GM23338 (cell line): ENCODE results near the gene SSR4. TPM values are rescaled to one million over a fixed set of nuclear protein-coding genes. Genes with fewer than 3 reads are reported as not detected.

ENCODE experiments used
- ATAC-seq: fragments of 200-7000 bp; cut with Tn5 transposase; 3 replicates; pipeline ENCODE4 v1.9.1; 2020
- DNase-seq: peaks from one replicate; pipeline ENCODE4 v3.0.0-alpha.2; 2015; ENCODE audit warnings: low spot score
- H2AFZ ChIP-seq: fragments of 200-600 bp; sonication (generic); 2 replicates; pipeline ENCODE4 v1.8.0; 2016; ENCODE audit warnings: antibody characterized with exemption, mild to moderate bottlenecking, moderate library complexity
- H3F3A ChIP-seq: fragments of 200-600 bp; sonication (generic); replicated peaks from 2 replicates; pipeline ENCODE4 v1.8.0; 2017; ENCODE audit warnings: antibody characterized with exemption, mixed run types, low read depth
- H3K27ac ChIP-seq: fragments of 200-600 bp; sonication (generic); 2 replicates; pipeline ENCODE4 v1.6.1; 2016; ENCODE audit warnings: low read depth
- H3K27me3 ChIP-seq: fragments of 200-600 bp; sonication (generic); 2 replicates; pipeline ENCODE4 v1.8.0; 2016; ENCODE audit warnings: mild to moderate bottlenecking, mixed run types, moderate library complexity; ENCODE audit not compliant: insufficient read depth
- H3K36me3 ChIP-seq: fragments of 200-600 bp; sonication (generic); 2 replicates; pipeline ENCODE4 v1.8.0; 2016; ENCODE audit warnings: mild to moderate bottlenecking; ENCODE audit not compliant: insufficient read depth
- H3K4me1 ChIP-seq: fragments of 200-600 bp; sonication (generic); 2 replicates; pipeline ENCODE4 v1.8.0; 2016; ENCODE audit warnings: mild to moderate bottlenecking, moderate library complexity; ENCODE audit not compliant: insufficient read depth
- H3K4me2 ChIP-seq: fragments of 200-600 bp; sonication (generic); 2 replicates; pipeline ENCODE4 v1.7.1; 2017; ENCODE audit warnings: mixed run types
- H3K4me3 ChIP-seq: fragments of 200-600 bp; sonication (generic); 2 replicates; pipeline ENCODE4 v1.6.1; 2016; ENCODE audit warnings: mixed run types
- H3K79me2 ChIP-seq: fragments of 200-600 bp; sonication (generic); replicated peaks from 2 replicates; pipeline ENCODE4 v1.8.0; 2017; ENCODE audit warnings: mild to moderate bottlenecking; ENCODE audit not compliant: insufficient read depth
- H3K9me2 ChIP-seq: fragments of 200-600 bp; sonication (generic); 2 replicates; pipeline ENCODE4 v1.8.0; 2017; ENCODE audit not compliant: insufficient read depth
- H4K20me1 ChIP-seq: fragments of 200-600 bp; sonication (generic); replicated peaks from 2 replicates; pipeline ENCODE4 v1.8.0; 2017; ENCODE audit warnings: mild to moderate bottlenecking; ENCODE audit not compliant: insufficient read depth
- H3K27ac Mint-ChIP-seq: 2 replicates; pipeline ENCODE4 v1.8.0; 2020; ENCODE audit warnings: inconsistent platforms, mild to moderate bottlenecking, moderate library complexity, mixed read lengths
- H3K27me3 Mint-ChIP-seq: 3 replicates; pipeline ENCODE4 v1.8.0; 2022; ENCODE audit warnings: low read depth, mild to moderate bottlenecking, moderate library complexity, mixed read lengths, inconsistent platforms; ENCODE audit not compliant: insufficient read depth, poor library complexity
- H3K36me3 Mint-ChIP-seq: 3 replicates; pipeline ENCODE4 v1.8.0; 2021; ENCODE audit warnings: low read depth, mild to moderate bottlenecking, inconsistent platforms, moderate library complexity, mixed read lengths
- H3K4me1 Mint-ChIP-seq: 3 replicates; pipeline ENCODE4 v1.8.0; 2020; ENCODE audit warnings: mild to moderate bottlenecking, inconsistent platforms, mixed read lengths
- H3K4me3 Mint-ChIP-seq: 3 replicates; pipeline ENCODE4 v1.8.0; 2021; ENCODE audit warnings: moderate library complexity, mild to moderate bottlenecking, inconsistent platforms, mixed read lengths
- H3K9me3 Mint-ChIP-seq: 3 replicates; pipeline ENCODE4 v1.8.0; 2020; ENCODE audit warnings: moderate library complexity, mild to moderate bottlenecking, inconsistent platforms, mixed read lengths
- EZH2 ChIP-seq: fragments of 200-600 bp; sonication (generic); IDR thresholded peaks from one replicate; pipeline ENCODE4 v1.8.0; 2017; ENCODE audit warnings: antibody characterized with exemption, mild to moderate bottlenecking, low read depth; ENCODE audit not compliant: unreplicated experiment
- EZH2phosphoT487 ChIP-seq: fragments of 200-600 bp; sonication (generic); IDR thresholded peaks from one replicate; pipeline ENCODE4 v1.8.1; 2018; ENCODE audit warnings: antibody characterized with exemption; ENCODE audit not compliant: unreplicated experiment
- JUNB ChIP-seq: IDR thresholded peaks from one replicate; pipeline ENCODE4 v1.6.1; 2016; ENCODE audit warnings: antibody characterized with exemption; ENCODE audit not compliant: unreplicated experiment
- NANOG ChIP-seq: IDR thresholded peaks from 2 replicates; pipeline ENCODE4 v1.6.1; 2016; ENCODE audit warnings: antibody characterized with exemption, borderline replicate concordance
- POLR2AphosphoS5 ChIP-seq: IDR thresholded peaks from 2 replicates; pipeline ENCODE4 v1.6.1; 2016; ENCODE audit warnings: antibody characterized with exemption, low read depth
- ZNF114 ChIP-seq: fragments of 250-450 bp; sonication (Bioruptor Pico); IDR thresholded peaks from 2 replicates; pipeline ENCODE4 v1.5.0; 2020; ENCODE audit warnings: mild to moderate bottlenecking, moderate library complexity
- ZNF331 ChIP-seq: fragments of 250-450 bp; sonication (Bioruptor Pico); IDR thresholded peaks from 2 replicates; pipeline ENCODE4 v1.5.0; 2020; ENCODE audit warnings: low read depth, mild to moderate bottlenecking, moderate library complexity
- polyA plus RNA-seq: library from polyadenylated mRNA; unstranded; fragments of >200 nt; fragmentation: Nextera tagmentation; extraction: Ambion mirVana; gene quantifications from 2 replicates; pipeline ENCODE4 v1.2.1, GENCODE V29; 2016
- total RNA-seq: library from RNA; depleted of rRNA; stranded (reverse); fragments of >200 nt; shearing (Covaris generic); gene quantifications from 2 replicates; pipeline ENCODE4 v1.2.3, GENCODE V29; 2014
- TF ChIP-seq, protein P1 (sequence below): IDR thresholded peaks from one replicate; pipeline ENCODE4 v1.6.1; 2018; ENCODE audit warnings: antibody characterized with exemption; ENCODE audit not compliant: unreplicated experiment
- TF ChIP-seq, protein P2 (sequence below): fragments of 250-450 bp; sonication (Bioruptor Pico); IDR thresholded peaks from 2 replicates; pipeline ENCODE4 v1.5.0; 2020; ENCODE audit warnings: mild to moderate bottlenecking, moderate library complexity

SSR4 gene
- total and polyA plus RNA-seq, 2 experiments from 2014 or later, result 107 to 352 TPM

DNA sequence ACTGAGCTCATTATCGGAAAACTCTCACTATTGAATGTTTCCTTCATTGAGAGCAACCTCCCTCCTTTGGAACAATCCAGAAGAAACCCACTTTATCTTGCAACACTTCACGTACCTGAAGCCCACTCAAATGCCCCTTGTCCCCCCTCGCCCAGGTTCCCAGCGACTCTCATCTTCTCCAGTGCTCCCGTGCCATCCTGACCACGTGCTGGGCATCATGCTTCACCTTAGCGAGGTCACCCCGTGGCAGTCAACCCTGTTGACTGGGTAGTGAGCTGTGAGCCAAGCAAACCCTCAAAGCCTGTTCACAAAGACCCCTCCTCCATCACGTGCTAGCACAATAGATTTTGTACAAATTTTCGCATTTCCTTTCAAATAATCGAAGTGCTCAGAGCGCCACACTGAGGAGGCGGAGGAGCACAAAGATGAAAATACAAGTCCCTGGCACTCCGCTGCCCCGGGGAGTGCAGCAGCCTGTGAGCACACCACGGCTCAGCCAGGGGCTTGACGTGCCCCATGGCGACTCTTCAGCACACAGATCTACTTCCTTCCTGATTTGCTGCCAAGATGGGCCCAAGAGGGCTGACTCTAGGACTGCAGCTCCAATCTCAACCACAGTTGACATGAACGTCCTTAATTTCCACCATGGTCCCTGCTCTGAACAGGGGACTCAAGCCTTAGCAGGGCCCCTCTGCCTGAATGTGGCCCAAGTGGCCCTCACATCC is 20.3 kb downstream of the SSR4 start:
- Histone ChIP-seq H3K79me2 (peaks cover 95% of the 10 kb centered on the region), H3K27ac (no peak overlapping the region), H4K20me1 (peaks cover 10% of the 10 kb centered on the region), H3K9me2 (no peaks in the 10 kb centered on the region), H3K27me3 (no peaks in the 10 kb centered on the region), H2AFZ (no peak overlapping the region), H3F3A (no peaks in the 10 kb centered on the region), H3K36me3 (no peaks in the 10 kb centered on the region), H3K4me2 (no peak overlapping the region), H3K4me3 (no peak overlapping the region), H3K4me1 (peaks cover 29% of the 10 kb centered on the region)
- ATAC-seq (no peak), DNase-seq (no peak)
- H3K9me3 Mint-ChIP-seq, result no peaks in the 10 kb centered on the region
- peaks cover 48% of the 10 kb centered on the region for H3K4me1 Mint-ChIP-seq
- peaks cover 7% of the 10 kb centered on the region for H3K27me3 Mint-ChIP-seq
- H3K4me3 Mint-ChIP-seq, result 0 out of 3 replicates have a peak overlapping the region, but pooled peaks have one; percentile 14
- H3K27ac Mint-ChIP-seq, result peak overlapping the region; percentile 85; the same call in 1 of the 2 replicates
- TF ChIP-seq, protein P1, sequence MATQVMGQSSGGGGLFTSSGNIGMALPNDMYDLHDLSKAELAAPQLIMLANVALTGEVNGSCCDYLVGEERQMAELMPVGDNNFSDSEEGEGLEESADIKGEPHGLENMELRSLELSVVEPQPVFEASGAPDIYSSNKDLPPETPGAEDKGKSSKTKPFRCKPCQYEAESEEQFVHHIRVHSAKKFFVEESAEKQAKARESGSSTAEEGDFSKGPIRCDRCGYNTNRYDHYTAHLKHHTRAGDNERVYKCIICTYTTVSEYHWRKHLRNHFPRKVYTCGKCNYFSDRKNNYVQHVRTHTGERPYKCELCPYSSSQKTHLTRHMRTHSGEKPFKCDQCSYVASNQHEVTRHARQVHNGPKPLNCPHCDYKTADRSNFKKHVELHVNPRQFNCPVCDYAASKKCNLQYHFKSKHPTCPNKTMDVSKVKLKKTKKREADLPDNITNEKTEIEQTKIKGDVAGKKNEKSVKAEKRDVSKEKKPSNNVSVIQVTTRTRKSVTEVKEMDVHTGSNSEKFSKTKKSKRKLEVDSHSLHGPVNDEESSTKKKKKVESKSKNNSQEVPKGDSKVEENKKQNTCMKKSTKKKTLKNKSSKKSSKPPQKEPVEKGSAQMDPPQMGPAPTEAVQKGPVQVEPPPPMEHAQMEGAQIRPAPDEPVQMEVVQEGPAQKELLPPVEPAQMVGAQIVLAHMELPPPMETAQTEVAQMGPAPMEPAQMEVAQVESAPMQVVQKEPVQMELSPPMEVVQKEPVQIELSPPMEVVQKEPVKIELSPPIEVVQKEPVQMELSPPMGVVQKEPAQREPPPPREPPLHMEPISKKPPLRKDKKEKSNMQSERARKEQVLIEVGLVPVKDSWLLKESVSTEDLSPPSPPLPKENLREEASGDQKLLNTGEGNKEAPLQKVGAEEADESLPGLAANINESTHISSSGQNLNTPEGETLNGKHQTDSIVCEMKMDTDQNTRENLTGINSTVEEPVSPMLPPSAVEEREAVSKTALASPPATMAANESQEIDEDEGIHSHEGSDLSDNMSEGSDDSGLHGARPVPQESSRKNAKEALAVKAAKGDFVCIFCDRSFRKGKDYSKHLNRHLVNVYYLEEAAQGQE, result no peak
- no peak for TF ChIP-seq EZH2phosphoT487
- TF ChIP-seq NANOG, result no peak
- no peak for TF ChIP-seq POLR2AphosphoS5
- no peak for TF ChIP-seq ZNF331 (CRISPR knock-in tag)
- peaks cover 21% of the 10 kb centered on the region; the same call in 2 of the 3 replicates for H3K36me3 Mint-ChIP-seq

DNA sequence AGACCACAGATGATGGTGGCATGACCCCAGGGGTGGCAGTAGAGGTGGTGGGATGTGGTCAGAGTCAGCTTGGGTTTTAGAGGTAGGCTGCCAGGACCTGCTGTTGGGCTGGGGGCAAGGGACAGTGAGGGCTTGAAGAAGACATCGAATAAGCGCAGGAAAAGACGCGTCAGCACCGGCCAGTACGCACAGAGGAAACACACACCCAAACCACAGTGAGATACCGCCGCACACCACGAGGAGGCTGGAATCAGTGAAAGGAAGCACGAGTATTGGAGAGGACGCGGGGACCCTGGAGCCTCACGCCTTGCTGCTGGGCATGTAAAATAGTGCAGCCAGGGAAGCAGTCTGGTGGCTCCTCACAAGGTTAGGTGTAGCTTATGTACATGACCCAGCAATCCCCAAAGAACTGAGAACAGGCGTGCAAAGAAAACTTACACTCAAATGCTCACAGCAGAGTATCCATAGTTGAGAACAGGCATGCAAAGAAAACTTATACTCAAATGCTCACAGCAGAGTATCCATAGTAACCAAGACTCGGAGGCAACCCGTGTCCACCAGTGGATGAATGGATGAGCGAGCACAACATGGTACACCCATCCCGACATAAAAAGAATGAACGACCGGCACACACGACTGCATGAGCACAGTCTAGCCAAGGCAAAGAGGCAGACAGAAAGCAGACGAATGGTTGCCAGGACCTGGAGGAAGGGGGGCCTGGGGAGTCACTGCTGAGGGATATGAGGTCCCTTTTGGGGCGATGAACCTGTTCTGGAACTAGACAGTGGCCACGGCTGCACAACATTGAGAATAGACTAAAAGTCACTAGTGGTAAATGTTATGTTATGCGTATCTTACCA is 22.6 kb downstream of the SSR4 start:
- Mint-ChIP-seq H3K27me3 (peaks cover 7% of the 10 kb centered on the region), H3K4me3 (no peak overlapping the region), H3K27ac (peak overlapping the region; percentile 59; the same call in 1 of the 2 replicates), H3K4me1 (peaks cover 50% of the 10 kb centered on the region), H3K9me3 (no peaks in the 10 kb centered on the region), H3K36me3 (peaks cover 14% of the 10 kb centered on the region; the same call in 2 of the 3 replicates)
- H4K20me1 ChIP-seq, result peaks cover 13% of the 10 kb centered on the region
- 0 out of 2 replicates have a peak, but pooled peaks cover 2% of the 10 kb centered on the region for H3F3A ChIP-seq
- ATAC-seq, result no peak
- H3K27me3 ChIP-seq, result no peaks in the 10 kb centered on the region
- H3K4me2 ChIP-seq, result no peak overlapping the region
- H3K36me3 ChIP-seq, result no peaks in the 10 kb centered on the region
- H3K79me2 ChIP-seq, result peaks cover 95% of the 10 kb centered on the region
- H3K4me1 ChIP-seq, result peaks cover 47% of the 10 kb centered on the region
- DNase-seq, result no peak
- H2AFZ ChIP-seq, result no peak overlapping the region
- no peaks in the 10 kb centered on the region for H3K9me2 ChIP-seq
- H3K4me3 ChIP-seq, result no peak overlapping the region
- H3K27ac ChIP-seq, result no peak overlapping the region
- TF ChIP-seq, protein P2, sequence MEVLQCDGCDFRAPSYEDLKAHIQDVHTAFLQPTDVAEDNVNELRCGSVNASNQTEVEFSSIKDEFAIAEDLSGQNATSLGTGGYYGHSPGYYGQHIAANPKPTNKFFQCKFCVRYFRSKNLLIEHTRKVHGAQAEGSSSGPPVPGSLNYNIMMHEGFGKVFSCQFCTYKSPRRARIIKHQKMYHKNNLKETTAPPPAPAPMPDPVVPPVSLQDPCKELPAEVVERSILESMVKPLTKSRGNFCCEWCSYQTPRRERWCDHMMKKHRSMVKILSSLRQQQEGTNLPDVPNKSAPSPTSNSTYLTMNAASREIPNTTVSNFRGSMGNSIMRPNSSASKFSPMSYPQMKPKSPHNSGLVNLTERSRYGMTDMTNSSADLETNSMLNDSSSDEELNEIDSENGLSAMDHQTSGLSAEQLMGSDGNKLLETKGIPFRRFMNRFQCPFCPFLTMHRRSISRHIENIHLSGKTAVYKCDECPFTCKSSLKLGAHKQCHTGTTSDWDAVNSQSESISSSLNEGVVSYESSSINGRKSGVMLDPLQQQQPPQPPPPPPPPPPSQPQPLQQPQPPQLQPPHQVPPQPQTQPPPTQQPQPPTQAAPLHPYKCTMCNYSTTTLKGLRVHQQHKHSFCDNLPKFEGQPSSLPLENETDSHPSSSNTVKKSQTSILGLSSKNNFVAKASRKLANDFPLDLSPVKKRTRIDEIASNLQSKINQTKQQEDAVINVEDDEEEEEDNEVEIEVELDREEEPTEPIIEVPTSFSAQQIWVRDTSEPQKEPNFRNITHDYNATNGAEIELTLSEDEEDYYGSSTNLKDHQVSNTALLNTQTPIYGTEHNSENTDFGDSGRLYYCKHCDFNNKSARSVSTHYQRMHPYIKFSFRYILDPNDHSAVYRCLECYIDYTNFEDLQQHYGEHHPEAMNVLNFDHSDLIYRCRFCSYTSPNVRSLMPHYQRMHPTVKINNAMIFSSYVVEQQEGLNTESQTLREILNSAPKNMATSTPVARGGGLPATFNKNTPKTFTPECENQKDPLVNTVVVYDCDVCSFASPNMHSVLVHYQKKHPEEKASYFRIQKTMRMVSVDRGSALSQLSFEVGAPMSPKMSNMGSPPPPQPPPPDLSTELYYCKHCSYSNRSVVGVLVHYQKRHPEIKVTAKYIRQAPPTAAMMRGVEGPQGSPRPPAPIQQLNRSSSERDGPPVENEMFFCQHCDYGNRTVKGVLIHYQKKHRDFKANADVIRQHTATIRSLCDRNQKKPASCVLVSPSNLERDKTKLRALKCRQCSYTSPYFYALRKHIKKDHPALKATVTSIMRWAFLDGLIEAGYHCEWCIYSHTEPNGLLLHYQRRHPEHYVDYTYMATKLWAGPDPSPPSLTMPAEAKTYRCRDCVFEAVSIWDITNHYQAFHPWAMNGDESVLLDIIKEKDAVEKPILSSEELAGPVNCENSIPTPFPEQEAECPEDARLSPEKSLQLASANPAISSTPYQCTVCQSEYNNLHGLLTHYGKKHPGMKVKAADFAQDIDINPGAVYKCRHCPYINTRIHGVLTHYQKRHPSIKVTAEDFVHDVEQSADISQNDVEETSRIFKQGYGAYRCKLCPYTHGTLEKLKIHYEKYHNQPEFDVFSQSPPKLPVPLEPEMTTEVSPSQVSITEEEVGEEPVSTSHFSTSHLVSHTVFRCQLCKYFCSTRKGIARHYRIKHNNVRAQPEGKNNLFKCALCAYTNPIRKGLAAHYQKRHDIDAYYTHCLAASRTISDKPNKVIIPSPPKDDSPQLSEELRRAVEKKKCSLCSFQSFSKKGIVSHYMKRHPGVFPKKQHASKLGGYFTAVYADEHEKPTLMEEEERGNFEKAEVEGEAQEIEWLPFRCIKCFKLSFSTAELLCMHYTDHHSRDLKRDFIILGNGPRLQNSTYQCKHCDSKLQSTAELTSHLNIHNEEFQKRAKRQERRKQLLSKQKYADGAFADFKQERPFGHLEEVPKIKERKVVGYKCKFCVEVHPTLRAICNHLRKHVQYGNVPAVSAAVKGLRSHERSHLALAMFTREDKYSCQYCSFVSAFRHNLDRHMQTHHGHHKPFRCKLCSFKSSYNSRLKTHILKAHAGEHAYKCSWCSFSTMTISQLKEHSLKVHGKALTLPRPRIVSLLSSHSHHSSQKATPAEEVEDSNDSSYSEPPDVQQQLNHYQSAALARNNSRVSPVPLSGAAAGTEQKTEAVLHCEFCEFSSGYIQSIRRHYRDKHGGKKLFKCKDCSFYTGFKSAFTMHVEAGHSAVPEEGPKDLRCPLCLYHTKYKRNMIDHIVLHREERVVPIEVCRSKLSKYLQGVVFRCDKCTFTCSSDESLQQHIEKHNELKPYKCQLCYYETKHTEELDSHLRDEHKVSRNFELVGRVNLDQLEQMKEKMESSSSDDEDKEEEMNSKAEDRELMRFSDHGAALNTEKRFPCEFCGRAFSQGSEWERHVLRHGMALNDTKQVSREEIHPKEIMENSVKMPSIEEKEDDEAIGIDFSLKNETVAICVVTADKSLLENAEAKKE, result no peak
- TF ChIP-seq EZH2 (no peak), ZNF114 (CRISPR knock-in tag) (no peak), JUNB (no peak), EZH2phosphoT487 (no peak)
